SK-N-MC (cell line): ENCODE measurements around the gene HPCAL4.

Experiments
- EZH2 ChIP-seq: fragments of 200-600 bp; sonication (generic); IDR thresholded peaks from one replicate; pipeline ENCODE4 v1.6.1; 2017; ENCODE audit warnings: antibody characterized with exemption
- FOXP2 ChIP-seq: optimal IDR thresholded peaks from 2 replicates; pipeline ENCODE3; 2011; ENCODE audit warnings: mild to moderate bottlenecking, moderate library complexity; ENCODE audit not compliant: insufficient read depth; ENCODE audit errors: extremely low read length, control extremely low read depth
- POLR2AphosphoS5 ChIP-seq: IDR thresholded peaks from 2 replicates; pipeline ENCODE4 v1.6.1; 2012; ENCODE audit warnings: mild to moderate bottlenecking, low read depth, low read length, borderline replicate concordance

GRCh38 chr1:39666772-39667171 is 24.5 kb downstream of the HPCAL4 start:
- no peak for TF ChIP-seq POLR2AphosphoS5
- TF ChIP-seq EZH2 = no peak
- no peak for TF ChIP-seq FOXP2
